Kidney (tissue), 14 donors: ENCODE data around the gene OSBPL8. TPM values are rescaled to one million over a fixed set of nuclear protein-coding genes. Genes with fewer than 3 reads are reported as not detected.
"Not testable (repeated sequence)": the region's sequence is repeated elsewhere in the genome, so short reads cannot be mapped to it uniquely, and the experiment has no call there.

Source experiments
- DNase-seq, 5 donors: peaks; one replicate each; pipeline ENCODE4 v3.0.0-alpha.2; 2013 to 2020
- FAIRE-seq: peaks from 2 replicates; lab custom pipeline; 2012; peaks lifted over from hg19 to GRCh38; lab: Jason Lieb, UNC
- H3K27ac ChIP-seq, 2 donors: one replicate each; pipeline ENCODE4 v1.7.0; 2013; ENCODE audit warnings: low read depth in 2 of 2, low read length in 2 of 2, inconsistent platforms in 1 of 2
- H3K27me3 ChIP-seq: one replicate; pipeline ENCODE4 v1.7.1; 2013; ENCODE audit warnings: low read length, inconsistent platforms; ENCODE audit not compliant: control insufficient read depth, insufficient read depth
- H3K36me3 ChIP-seq, 3 donors: one replicate each; pipeline versions ENCODE4 v1.7.0 to v1.7.1; 2013; ENCODE audit warnings: low read length in 3 of 3, control low read depth in 1 of 3, inconsistent platforms in 1 of 3; ENCODE audit not compliant: insufficient read depth in 3 of 3, control insufficient read depth in 2 of 3
- H3K4me1 ChIP-seq, 3 donors: one replicate each; pipeline versions ENCODE4 v1.7.0 to v1.7.1; 2013; ENCODE audit warnings: low read length in 3 of 3, inconsistent platforms in 1 of 3, low read depth in 1 of 3; ENCODE audit not compliant: control insufficient read depth in 2 of 3, insufficient read depth in 2 of 3
- H3K4me3 ChIP-seq, 3 donors: one replicate each; pipeline versions ENCODE4 v1.7.0 to v1.8.1; 2013; ENCODE audit warnings: low read length in 3 of 3, control low read depth in 1 of 3, inconsistent platforms in 1 of 3
- H3K9ac ChIP-seq, 3 donors: one replicate each; pipeline versions ENCODE4 v1.7.0 to v1.7.1; 2013; ENCODE audit warnings: low read length in 3 of 3, control low read depth in 1 of 3, inconsistent platforms in 1 of 3
- H3K9me3 ChIP-seq, 3 donors: one replicate each; pipeline versions ENCODE4 v1.7.0 to v1.7.1; 2013; ENCODE audit warnings: low read length in 3 of 3, control low read depth in 1 of 3, inconsistent platforms in 1 of 3; ENCODE audit not compliant: control insufficient read depth in 2 of 3, insufficient read depth in 1 of 3
- intact Hi-C: fragments of 100-400 bp; cut with DNase I; formaldehyde crosslinking; loops from one replicate; pipeline ENCODE4 v1.11.1; 2022
- polyA plus RNA-seq: library from polyadenylated mRNA; stranded (reverse); fragments of 350-450 nt; fragmentation: Illumina TruSeq; extraction: RNeasy Lipid Tissue Mini Kit (QIAGEN cat#74804); gene quantifications from one replicate; pipeline ENCODE4 v1.2.3, GENCODE V29; 2014; ENCODE audit warnings: low read depth, low replicate concordance; ENCODE audit not compliant: insufficient read depth
- total RNA-seq: library from RNA; stranded (reverse); fragmentation: NEBNext Ultra II Directional; extraction: Animal tissue kit (Norgen Biotek cat#: 25700); gene quantifications from one replicate; pipeline ENCODE4 v1.2.1, GENCODE V29; 2021
- TF ChIP-seq, protein P1 (sequence below): IDR thresholded peaks from 3 replicates; pipeline ENCODE4 v1.5.1; 2012; ENCODE audit warnings: mild to moderate bottlenecking, moderate library complexity, borderline replicate concordance; ENCODE audit not compliant: insufficient read depth; ENCODE audit errors: extremely low read depth
- donor health status: control.
- donor health status: control.
- donor health status: control.
- donor health status: control.
- donor health status: control.
- donor health status: DM: yes; HTN: yes; CAD: no.
- donor health status: Normal renal cell carcinoma (clear cell type).

Gene OSBPL8
- total and polyA plus RNA-seq, 2 donors from 2014 or later, result 11.5 to 69.7 TPM

- H3K27ac ChIP-seq, result no peak overlapping the region
- H3K36me3 ChIP-seq, result no peaks in the 10 kb centered on the region
- intact Hi-C loops, result no loop called here
- FAIRE-seq (no peak), DNase-seq (no peak)
- no peak overlapping the region for H3K4me3 ChIP-seq
- H3K4me1 ChIP-seq, result no peaks in the 10 kb centered on the region
- H3K27me3 ChIP-seq, result no peaks in the 10 kb centered on the region
- TF ChIP-seq, protein P1, sequence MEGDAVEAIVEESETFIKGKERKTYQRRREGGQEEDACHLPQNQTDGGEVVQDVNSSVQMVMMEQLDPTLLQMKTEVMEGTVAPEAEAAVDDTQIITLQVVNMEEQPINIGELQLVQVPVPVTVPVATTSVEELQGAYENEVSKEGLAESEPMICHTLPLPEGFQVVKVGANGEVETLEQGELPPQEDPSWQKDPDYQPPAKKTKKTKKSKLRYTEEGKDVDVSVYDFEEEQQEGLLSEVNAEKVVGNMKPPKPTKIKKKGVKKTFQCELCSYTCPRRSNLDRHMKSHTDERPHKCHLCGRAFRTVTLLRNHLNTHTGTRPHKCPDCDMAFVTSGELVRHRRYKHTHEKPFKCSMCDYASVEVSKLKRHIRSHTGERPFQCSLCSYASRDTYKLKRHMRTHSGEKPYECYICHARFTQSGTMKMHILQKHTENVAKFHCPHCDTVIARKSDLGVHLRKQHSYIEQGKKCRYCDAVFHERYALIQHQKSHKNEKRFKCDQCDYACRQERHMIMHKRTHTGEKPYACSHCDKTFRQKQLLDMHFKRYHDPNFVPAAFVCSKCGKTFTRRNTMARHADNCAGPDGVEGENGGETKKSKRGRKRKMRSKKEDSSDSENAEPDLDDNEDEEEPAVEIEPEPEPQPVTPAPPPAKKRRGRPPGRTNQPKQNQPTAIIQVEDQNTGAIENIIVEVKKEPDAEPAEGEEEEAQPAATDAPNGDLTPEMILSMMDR, result no peak
- no peaks in the 10 kb centered on the region for H3K9me3 ChIP-seq
- no peak overlapping the region for H3K9ac ChIP-seq
Observed at GRCh38 chr12:76519538-76519937, 40.0 kb downstream of the OSBPL8 start.

GRCh38 chr12:76518699-76519098, 40.9 kb downstream of the OSBPL8 start:
- no peak for DNase-seq
- Histone ChIP-seq H3K9ac (no peak overlapping the region), H3K4me3 (no peak overlapping the region), H3K9me3 (no peaks in the 10 kb centered on the region), H3K27ac (no peak overlapping the region), H3K27me3 (no peaks in the 10 kb centered on the region), H3K4me1 (no peaks in the 10 kb centered on the region), H3K36me3 (no peaks in the 10 kb centered on the region)
- no peak for FAIRE-seq
- TF ChIP-seq, protein P1, result no peak
- intact Hi-C loops, result no loop called here

DNA sequence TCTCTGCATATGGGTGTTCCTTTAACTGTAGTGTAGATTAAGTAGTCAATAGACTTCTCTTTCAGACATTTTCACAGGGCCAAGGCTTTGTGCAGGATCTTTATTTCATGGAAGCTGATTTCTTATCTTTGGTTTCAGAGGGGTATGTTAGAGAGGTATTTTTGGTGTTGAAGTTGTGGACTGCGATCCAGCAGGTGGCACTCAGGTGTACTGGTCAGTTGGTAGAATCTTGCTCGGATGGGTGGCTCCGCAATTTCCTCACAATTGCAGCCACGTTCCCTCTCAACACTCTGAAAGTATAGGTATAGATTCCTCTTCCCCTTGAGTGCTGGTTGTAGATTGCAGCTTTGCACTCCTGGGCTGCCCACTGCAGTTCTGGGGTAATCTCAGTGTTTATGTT, 44.3 kb downstream of the OSBPL8 start:
- Histone ChIP-seq H3K36me3 (no peaks in the 10 kb centered on the region), H3K27me3 (no peaks in the 10 kb centered on the region), H3K9me3 (no peaks in the 10 kb centered on the region), H3K9ac (no peak overlapping the region), H3K27ac (no peak overlapping the region), H3K4me1 (no peaks in the 10 kb centered on the region), H3K4me3 (no peak overlapping the region)
- TF ChIP-seq, protein P1, result peak; percentile 15
- intact Hi-C loops, result no loop called here
- FAIRE-seq (no peak), DNase-seq (no peak)

GRCh38 chr12:76511116-76511716, 48.4 kb downstream of the OSBPL8 start:
- H3K27me3 ChIP-seq, H3K4me3 ChIP-seq, H3K36me3 ChIP-seq, intact Hi-C loops, FAIRE-seq, H3K4me1 ChIP-seq, H3K27ac ChIP-seq, H3K9me3 ChIP-seq, DNase-seq, H3K9ac ChIP-seq: not testable (repeated sequence)
